NCI-H2081 (cell line): ENCODE data around the gene SLC25A33.
"Not testable (repeated sequence)": the region's sequence is repeated elsewhere in the genome, so short reads cannot be mapped to it uniquely, and the experiment has no call there.

Experiments
- DNase-seq, 2 experiments: peaks; one replicate each; lab custom pipeline; 2025; lab: John Stamatoyannopoulos, UW

Gene SLC25A33

GRCh38 chr1:9621032-9621431 lies 81.8 kb downstream of the SLC25A33 start:
- DNase-seq: no peak

DNA sequence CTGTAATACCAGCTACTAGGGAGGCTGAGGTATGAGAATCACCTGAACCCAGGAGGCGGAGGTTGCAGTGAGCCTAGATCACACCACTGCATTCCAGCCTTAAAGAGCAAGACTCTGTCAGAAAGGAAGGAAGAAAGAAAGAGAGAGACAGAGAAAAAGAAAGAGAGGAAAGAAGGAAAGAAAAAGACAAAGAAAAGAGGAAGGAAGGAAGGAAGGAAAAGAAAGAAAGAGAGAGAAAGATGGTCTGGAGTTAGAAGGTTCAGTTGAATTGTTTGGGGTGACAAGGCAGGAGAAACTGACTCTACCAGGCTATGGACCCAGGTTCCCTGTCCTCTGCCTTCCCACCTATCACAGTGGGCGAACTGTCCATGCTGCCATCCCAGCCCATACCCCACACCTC lies 84.8 kb downstream of the SLC25A33 start:
- DNase-seq: no peak

DNA sequence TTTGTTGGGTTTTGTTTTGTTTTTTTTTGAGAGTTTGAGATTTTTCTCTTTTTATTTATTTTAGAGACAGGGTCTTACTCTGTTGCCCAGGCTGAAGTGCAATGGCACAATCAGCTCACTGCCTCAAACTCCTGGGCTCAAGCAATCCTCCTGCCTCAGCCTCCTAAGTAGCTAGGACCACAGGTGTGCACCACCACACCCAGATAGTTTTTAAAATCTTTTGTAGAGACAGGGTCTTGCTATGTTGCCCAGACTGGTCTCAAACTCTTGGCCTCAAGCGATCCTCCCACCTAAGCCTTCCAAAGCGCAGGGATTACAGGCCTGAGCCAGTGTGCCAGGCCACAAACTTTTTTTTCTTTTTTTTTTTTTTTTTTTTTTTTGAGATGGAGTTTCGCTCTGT lies 85.8 kb downstream of the SLC25A33 start:
- not testable (repeated sequence) for DNase-seq

DNA sequence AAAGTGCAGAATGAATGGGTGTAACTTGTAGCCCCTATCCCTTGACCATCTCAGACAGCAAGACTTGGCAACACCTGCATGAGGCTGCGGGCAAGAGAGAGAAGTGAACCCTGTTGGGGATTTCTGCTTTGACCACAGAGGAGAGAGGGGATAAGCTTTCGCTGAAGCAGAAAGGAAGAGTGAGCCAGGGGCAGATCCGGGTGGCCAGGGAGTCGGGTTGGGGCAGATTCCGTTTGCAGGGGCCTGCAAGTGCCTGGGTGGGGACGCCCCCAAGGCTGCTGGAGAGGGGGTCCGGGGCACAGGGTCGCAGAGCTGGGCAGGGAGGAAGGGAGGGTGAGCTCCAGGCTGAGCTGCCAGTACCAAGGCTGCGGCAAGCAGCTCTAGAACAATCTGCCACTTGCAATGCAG lies 86.9 kb downstream of the SLC25A33 start:
- no peak for DNase-seq

GRCh38 chr1:9628541-9629444 lies 89.5 kb downstream of the SLC25A33 start:
- no peak for DNase-seq

GRCh38 chr1:9629445-9630201 lies 90.4 kb downstream of the SLC25A33 start:
- no peak for DNase-seq

DNA sequence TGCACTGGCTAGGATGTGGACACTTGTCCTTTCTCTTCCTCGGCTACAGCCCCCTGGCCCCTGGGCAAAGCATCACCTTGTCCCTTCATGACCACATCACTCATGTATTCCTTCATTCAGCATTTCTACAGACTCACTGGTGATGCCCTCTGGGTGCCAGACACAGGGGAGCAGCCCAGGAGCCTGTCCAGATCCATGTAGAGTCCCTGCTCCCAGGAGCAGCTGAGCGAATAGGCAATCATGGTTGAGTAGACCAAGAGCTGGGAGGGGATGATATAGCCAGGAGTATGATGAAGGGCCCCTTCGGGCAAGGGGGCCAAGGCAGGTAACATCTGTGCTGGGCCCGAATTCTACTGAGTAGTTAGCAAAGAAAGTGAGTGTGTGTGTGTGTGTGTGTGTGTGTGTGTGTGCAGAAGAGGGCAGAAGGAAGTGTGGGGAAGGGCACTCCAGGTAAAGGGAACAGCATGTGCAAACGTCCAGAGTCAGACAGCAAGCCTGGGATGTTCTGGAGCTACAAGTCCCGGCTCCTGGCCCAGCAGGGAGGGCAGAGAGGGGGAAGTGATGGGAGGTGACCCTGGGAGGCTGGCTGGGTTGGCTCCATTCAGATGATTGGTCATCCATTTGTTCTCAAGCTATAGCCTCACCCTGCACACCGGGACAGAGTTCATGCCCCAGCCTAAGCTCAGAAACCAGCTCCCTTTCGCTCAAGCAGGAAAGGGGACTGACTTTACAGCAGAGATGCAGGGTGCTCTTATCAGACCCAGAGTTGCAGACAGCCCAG lies 91.3 kb downstream of the SLC25A33 start:
- no peak for DNase-seq

DNA sequence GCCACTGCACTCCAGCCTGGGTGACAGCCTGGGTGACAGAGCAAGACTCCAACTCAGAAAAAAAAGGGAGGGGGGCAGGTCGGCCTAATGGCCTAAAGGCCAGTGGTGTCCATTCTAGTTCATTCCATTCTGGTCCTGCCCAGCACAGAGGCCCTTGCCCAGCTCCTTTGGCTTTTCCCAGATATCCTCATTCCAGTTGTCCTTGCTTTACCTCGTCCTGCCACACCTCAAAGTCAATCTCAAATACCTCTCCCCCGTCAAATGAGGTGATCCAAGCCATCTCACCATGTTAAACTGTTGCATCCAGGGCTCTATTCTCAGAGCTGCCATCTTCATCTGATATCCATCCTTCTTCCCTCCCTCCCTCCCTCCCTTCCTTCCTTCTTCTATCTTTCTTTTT lies 92.3 kb downstream of the SLC25A33 start:
- DNase-seq: no peak

DNA sequence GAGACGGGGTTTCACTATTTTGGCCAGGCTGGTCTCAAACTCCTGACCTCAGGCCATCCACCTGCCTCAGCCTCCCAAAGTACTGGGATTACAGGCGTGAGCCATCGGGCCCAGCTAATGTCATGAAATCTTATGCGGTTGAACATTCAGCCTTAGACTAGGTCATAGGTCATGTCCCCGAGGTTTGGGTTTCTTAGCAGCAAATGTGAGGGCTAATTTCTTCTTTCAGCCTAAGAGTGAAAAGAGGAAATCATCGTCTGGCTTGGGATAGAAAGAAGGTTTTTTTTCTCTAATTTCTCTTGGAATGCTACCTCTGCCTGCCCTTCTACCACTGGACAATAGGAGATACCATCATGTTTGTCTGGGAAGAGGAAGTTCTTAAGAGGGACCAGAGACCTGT lies 94.2 kb downstream of the SLC25A33 start:
- DNase-seq: no peak

DNA sequence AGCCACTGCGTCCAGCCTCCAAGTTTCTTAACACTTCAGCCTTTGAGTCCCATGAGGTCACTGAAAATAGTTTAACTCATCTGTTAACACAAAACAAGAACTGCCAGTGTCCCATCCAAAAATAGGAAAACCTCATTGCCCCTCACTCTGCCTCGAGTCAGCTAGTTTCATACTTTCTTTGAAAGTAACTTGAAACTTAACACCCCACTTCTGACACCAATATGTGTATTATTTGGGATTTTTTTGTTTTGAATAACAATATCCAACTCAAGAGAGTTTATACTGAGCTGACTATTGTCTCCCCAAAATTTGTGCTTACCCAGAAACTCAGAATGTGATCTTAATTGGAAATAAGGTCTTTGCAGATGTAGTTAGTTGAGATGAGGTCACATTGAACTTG lies 95.3 kb downstream of the SLC25A33 start:
- no peak for DNase-seq
